IPS-NIHi7 (cell line): Measurements from ENCODE around the gene SH3RF1.
"Not testable (repeated sequence)": the region's sequence is repeated elsewhere in the genome, so short reads cannot be mapped to it uniquely, and the experiment has no call there.

ENCODE experiments used
- DNase-seq: peaks from one replicate; pipeline ENCODE4 v3.0.0; 2012; ENCODE audit warnings: mixed read lengths; ENCODE audit errors: extremely low spot score

The SH3RF1 gene

DNA sequence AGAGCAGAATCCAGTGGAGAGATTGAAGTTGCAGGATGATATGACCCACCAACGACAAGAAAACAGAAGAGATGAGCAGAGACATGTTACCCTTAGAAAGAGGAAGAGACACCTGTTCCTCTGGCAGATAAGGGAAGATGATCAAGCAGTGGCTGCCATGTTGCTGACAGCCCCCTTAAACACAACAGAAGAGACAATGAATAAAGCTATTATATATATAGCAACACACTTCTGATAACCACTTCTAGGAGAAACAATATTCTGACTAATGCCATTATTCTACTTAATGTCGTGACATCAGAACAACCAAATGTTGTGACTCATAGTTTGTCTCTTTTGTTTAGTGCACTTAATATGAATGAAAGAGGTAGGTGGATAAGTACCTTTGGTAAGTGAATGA, 44.9 kb downstream of the SH3RF1 start:
- DNase-seq: no peak

DNA sequence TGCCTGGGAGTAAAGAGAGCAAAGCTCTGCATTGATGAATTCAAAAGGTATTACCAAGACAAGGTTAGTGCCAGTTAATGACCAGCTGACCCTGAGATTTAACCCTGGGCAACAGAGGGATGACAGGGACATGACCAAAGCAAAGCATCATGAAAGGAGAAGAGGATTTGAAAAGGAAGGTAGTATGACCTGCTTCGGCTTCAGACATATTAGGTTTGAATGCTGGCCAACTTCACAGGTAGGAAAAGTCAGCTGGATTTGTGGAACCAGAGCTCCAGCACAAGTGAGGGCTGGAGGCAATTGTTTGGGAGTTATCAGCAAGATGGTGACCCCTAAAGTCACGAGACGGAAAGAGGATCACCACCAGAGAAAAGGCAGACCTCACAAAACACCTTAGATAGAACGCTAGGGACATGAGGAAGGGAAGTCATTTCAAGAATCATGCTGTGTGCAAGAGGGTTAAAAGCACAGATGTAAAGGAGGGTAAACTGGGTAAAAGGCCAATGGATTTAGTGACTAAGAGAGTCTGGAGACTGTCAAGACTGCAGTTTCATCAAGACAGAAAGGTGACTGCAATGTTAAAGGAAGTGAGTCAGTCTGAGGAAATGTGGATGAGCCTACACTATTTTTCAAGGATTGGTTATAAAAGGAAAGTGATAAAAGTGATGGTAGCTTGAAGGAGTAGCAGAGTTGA, 45.6 kb downstream of the SH3RF1 start:
- DNase-seq: no peak

DNA sequence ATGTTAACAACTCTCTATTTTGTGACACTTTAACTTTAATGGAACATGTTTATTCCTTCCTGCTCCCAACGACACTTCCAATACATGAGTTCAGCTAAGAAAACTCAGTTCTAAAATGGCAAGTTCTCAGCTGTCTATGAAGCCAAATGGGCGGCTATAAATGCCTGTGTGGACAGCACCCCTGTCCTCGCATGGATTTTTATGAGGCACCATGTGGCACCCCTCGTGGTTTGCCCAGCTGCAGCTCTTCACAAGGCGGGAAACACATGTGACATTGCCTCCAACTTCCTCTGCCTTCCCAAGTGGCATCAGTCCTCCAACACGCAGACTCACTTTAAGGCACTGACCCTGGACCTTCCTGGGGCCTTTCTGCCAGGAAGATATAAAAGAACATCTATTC, 48.0 kb downstream of the SH3RF1 start:
- no peak for DNase-seq

DNA sequence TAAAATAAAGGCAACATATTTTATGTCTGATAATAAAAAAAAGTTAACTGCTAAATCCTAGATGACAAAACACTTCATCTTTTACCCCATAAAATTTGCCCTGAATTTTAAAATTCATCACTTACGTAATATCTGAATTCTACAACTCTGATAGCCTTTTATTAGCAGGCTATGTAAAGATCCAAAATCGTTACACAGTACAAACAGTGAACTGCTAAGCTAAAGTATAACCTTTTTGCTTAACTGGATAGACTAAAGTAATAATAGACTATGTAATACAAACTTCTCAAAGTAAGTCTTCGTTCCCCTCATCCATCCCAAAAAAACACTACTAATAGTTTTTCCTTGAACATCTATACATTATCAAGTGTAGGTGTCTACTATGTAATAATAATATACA, 49.1 kb downstream of the SH3RF1 start:
- no peak for DNase-seq

DNA sequence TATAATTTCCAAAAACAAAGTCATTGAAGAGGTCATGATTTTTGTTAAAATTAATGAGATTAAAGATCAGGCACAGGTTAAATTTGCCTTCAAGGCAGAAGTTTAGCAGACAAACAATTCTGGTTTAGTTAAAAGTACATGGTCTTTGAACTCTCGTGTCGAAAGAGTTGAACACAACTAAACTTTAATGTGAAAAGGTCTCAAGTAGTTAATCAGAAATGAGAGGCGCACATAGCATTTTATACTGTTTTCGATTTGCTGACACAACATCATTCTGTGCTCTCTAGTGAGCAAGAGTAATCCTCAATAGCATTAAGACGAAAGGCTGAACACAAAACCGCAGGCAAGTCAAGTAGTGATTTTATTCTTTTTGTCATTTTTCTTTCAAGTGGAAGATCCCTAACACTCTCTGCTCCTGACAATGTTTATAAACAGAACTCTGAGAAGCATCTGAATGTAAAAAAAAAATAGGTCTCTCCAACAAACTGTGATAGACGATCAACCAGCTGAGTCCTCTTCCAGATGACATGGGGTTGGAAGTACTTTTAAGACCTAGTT, 49.8 kb downstream of the SH3RF1 start:
- DNase-seq: no peak

DNA sequence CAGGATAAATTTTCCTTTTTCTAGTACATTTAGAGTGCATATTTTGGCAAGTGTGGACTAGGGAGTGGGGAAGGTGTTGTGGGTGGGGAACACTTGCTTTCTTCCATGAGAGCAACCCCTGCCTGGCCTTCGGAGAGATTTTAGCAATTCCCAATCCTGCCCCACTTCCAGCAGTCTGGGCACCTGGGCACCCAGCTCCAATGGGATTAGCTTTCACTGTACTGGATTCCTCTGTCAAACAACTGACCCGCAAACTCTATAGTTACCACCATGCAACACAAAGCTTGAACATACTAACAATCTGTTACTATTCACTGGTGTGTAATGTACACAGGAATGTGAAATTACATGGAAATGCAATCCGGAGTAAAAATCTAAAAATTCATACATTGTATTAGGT, 50.3 kb downstream of the SH3RF1 start:
- DNase-seq: no peak

DNA sequence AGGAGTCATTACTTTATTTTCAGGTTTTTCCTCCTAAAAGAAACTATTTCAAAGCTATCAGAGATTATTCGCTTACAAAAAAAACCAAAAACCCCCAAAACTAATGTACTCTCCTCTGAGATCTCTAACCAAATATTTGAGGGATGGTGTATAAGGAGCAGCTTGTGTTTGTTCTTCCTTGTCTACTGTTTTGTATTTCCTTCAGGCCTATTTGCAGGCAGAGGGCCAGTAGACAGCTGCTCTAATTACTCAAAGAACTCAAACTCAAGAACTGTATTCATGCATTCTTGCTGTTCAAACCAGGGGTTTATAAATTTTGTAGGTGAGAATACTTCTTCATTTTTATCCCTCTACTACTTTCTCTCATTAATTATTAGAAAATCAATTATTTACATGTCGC, 51.3 kb downstream of the SH3RF1 start:
- no peak for DNase-seq

DNA sequence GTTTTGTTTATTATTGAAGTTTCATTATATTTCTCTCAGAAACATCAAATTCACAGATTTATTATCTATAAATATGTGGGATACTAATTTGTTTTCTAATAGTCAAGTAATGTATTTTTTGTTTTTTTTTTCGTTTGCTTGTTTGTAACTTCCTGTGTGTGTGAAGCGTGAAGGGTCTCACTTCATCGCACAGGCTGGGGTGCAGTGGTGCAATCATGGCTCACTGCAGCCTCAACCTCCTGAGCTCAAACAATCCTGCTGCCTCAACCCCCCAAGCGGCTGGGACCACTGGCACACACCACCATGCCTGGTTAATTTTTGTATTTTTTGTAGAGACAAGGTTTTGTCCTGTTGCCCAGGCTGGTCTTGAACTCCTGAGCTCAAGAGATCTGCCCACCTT, 55.1 kb downstream of the SH3RF1 start:
- no peak for DNase-seq

DNA sequence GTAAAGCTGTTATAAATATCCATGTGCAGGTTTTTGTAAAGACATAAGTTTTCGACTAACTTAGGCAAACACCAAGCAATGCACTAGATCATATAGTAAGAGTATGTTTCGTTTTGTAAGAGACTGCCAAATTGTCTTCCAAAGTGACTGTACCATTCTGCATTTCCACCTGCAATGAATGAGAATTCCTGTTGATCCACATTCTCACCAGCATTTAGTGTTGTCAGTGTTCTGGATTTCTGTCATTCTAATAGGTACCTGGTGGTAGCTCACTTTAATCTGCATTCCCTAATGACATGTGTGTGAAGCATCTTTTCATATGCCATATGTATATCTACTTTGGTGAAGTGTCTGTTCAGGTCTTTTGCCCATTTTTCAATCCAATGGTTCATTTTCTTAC, 57.8 kb downstream of the SH3RF1 start:
- DNase-seq: no peak

DNA sequence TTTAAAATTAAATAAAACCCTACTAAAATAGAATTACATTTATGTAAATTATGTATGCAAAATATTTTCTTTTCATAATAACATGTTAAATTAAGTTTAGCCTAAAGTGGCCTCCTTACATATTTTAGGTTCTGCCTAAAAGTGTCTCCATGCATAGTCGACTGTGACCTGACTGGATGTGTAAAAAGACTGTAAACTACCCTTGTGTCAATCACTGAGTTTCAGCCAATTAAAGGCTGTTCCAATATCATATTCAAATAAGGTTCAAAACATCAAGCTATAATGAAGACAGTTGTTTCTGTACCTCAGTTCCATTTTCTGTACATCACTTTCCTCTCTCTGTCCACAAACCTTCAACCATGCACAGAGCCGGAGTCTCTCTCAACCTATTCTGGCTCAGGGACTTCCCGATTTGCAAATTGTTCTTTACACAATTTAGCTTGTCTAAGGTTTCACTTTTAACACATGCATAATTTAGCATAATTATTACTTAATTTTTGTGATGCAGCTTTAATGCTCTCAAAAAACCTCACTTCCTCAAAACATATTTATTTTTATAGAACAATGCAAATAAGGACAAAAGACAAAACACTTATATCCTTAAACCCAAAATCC, 60.1 kb downstream of the SH3RF1 start:
- no peak for DNase-seq

DNA sequence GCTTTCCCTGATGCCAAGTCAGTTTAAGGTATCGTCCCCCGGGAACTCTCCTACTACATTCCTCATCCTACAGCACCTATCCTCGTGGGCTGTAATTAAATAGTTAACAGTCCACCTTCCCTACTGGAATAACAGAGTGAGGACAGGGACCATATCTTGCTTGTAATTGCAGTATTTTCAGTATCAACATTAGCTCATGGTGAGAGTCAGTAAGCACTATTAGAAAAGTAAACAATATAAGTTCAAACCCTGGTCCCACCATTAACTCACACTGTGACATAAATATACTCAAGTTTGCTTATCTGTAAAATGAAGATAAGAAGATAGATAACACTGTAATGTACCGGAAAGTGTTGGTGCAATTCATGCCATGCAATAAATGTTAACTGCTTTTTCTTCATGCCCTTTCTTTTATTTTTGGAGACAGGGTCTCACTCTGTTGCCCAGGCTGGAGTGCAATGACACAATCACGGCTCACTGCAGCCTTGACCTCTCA, 61.3 kb downstream of the SH3RF1 start:
- no peak for DNase-seq

DNA sequence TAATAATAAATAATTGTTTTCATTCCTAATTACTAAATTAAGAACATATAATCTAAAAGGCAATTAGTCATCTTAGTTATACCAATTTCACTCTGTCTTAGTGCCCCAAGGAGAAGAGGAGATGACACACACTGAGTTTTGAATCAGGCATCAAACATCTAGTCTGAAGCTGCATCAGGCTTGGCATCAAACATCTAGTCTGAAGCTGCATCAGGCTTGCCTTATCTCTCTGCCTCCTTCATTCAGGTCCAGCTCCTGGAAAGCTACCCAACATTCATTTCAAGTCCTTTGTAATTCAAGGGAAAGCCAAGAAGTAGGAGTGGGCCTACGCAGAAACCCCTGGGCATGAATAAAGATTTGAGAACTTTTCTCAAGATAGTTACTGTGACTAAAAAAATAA, 62.2 kb downstream of the SH3RF1 start:
- no peak for DNase-seq

DNA sequence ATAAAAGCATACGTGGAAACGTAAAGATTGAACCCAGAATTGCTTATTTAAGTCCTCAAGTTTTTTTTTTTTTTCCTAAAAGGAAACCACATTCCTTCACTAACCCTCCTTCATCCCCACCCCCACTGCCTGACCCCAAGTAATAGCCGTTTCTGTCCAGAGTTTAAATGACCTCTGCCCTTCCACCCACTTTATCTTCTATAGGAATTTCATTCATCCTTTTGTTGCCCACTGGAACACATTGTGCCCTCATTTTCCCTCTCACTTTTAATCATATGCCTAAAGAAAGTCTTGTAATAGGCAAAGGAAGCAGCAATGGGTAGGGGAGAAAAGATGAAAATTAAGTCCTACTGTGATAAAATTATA, 62.7 kb downstream of the SH3RF1 start:
- no peak for DNase-seq

DNA sequence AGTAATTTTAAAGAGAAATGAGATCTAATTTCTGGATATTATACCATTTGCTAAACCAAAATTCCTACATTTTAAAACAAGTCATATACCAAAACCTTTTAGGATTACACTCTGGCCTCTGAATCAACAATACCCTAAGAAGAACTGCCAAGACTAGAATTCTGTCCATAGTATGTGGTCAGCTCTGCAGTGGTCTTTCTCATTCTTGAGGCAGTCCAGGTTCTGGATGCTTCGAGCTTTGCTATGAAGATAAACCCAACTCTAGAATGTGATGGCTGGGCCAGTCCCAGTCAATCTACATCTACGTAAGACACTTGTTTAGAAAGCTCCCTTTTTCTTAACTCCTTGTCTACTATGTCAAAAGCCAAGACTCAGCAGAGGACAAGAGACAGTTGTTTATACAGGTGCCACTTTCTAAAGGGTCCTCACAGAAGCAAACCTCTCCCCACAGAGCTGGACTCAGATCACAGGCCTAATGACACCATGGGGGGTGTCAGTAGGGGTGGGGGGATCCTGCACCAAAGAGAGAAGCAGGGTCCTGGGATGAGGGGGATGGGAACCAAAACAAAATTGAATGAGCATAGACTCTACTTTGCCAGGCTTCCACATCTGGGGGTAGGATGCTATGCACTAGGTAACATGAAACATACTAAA, 63.2 kb downstream of the SH3RF1 start:
- no peak for DNase-seq

DNA sequence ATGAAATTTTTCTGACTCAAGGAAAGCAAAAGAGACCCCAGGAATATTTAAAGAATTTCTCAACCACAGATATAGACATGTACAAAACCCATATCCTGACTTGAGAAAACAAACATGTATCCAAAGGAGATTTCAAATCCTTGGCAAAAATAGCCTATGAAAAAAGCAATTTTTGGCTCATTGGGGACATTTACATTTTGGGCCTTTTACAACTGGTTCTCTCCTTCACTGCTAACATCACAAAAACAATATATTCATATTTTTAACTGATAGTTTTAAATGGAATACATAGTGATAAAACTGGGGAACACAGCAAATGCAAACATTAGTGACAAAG, 65.0 kb downstream of the SH3RF1 start:
- no peak for DNase-seq

DNA sequence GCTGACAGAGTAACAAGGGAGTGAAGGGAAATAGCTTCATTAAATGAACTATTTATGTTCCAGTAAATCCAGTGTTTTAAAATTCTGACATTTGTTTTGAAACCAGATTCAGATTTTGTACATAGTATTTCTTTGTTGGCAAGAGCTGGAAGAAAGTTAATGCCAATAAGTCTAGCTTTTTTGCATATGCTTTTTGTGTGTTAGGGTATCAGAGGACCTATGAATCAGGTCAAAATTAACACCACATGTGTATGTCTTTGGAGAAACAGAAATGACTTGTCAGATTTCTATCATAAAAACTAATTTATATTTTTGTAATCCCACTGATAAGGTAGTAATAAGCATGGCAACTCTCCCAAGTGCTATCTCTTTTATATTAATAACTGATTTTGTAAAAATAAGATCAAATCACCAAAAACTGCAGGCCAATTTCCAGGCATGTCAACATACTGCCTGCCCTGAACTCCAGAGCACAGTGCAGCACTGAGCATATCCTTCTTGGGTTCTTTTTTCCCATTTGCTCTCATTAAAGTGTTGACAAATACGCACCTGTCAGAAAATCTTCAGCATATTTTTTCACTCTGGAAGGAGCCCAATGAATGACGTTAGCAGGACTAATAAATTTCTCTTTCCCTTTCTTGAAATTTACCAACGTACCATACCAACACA, 65.5 kb downstream of the SH3RF1 start:
- no peak for DNase-seq

DNA sequence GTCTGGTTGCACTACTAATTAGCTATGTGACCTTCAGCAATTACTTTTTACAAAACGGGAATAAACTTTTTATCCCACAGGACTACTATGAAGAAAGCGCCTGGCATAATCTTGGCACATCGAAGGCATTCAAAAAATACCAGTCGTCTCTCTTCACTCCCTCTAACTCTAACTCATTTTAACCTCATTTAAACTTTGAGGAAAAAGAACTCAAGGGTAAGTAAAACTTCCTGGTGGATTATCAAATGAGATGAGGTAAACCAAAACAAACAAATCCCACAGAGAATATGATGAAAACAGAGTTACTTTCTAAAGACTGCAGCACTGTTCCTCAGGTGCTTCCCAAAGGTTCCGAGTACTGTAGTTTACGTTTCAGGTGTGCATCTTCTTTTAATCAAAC, 66.9 kb downstream of the SH3RF1 start:
- no peak for DNase-seq

DNA sequence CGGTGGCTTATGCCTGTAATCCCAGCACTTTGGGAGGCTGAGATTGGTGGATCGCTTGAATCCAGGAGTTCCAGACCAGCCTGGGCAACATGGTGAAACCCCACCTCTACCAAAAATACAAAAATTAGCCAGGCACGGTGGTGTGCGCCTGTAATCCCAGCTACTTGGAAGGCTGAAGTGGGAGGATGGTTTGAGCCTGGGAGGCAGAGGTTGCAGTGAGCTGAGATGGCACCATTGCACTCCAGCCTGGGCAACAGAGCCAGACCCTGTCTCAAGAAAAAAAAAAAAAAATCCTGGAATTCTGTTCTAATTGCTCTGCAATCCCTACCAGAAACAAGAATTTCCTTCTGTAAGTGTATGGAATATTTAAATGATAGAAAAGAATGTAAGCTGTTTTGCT, 67.5 kb downstream of the SH3RF1 start:
- DNase-seq: not testable (repeated sequence)

DNA sequence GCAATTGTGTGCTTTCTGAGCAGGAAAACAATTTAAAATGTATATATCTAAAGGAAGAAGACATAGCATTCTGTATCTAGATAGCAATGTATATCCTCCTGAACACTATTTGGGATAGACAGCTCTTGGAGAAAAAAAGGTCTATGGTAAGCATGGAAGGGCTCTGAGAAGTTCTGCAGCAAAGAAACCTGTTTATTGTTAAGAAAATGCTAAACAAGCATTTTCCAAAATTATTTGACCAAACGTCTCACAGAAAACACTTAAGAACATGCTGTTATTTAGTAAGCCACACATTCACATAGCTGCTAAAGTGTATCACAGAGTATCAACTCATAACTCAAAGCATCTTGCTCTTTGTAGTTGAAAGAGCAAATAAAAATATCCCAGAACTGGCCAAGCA, 67.9 kb downstream of the SH3RF1 start:
- no peak for DNase-seq

DNA sequence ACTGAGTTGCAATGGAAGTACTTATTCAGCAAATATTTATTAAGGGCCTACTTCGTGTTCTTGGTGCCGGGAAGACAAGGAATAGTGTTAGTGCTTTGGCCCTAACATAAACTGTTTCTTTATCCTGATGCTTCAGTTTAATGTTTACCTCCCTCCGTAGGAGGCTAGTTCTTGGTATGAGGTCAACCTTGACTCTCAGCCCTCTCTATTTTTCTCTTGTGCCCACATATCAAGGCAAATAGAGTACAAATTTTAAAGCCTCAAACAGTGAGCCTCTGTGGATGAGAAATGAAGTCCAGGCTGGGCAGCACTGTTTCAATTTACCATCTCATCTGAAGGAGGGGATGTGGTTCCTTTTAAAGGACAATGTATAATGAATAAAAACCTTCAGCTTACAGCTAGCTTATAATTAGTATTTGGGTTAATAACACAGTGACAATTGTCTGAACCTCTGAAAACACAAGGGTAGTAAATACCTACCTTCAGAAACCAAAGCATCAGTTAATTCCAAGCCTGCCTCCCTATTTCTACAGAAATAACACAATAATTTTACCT, 68.5 kb downstream of the SH3RF1 start:
- DNase-seq: no peak

DNA sequence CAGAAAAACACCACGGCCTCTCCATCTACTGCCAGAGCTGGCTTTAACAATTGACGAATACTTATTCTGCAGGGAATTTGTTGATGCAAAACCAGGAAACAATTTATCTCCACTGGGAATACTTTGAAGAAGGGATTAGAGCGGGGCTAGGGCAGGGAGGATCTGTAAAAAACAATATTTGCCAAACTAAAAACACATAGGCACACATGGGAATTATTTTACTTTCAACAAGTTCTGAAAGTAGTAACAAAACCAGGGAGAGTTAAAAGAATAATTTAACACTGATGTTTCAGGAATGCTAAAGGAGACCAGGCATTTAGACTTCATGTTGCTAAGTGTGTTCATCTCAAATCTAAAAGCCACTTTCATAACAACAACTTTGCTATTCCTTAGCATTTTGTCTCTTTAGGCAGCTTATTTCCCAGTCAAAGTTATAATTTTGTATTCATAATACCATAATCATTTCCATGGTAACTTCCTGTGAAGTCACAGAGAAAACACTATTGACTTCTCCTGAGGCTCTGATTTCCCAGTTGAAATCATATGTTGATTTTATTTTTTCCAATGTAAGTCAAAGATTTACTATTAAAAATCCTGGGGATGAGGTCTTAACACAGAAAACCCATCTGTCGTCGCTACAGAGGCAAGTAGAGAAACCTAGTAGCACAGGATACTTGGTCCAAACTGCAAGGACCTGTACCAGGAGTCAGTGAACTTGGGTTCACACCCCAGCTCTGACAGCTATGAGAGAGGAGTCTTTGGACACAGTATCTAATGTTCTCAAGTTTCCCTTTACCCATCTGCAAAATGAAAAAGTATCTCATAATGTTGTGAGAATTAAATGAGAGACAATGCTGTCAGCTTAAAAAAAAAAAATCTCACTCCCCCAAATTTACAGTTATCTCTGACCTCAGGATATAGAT, 69.3 kb downstream of the SH3RF1 start:
- DNase-seq: no peak
